AG04449 (cell line): ENCODE results near the gene SMIM5.

Experiments used
- CTCF ChIA-PET: fragments of 350-600 bp; formaldehyde crosslinking; extraction: SDS; loops from one replicate; lab custom pipeline; 2021; ENCODE audit warnings: antibody characterized with exemption; lab: Yijun Ruan, JAX
- POLR2A ChIA-PET: fragments of 400-600, 350-600 bp; formaldehyde crosslinking; extraction: SDS; loops from one replicate; lab custom pipeline; 2020; ENCODE audit warnings: antibody characterized with exemption, inconsistent platforms; lab: Yijun Ruan, JAX
- DNase-seq: peaks from one replicate; pipeline ENCODE4 v3.0.0-alpha.2; 2010; ENCODE audit warnings: low read depth, low spot score
- H3K4me3 ChIP-seq: 2 replicates; pipeline ENCODE4 v1.5.1; 2011; ENCODE audit warnings: low read depth, mild to moderate bottlenecking, control low read depth, low read length
- TF ChIP-seq, protein P1 (sequence below): IDR thresholded peaks from one replicate; pipeline ENCODE4 v1.5.1; 2011; ENCODE audit warnings: mild to moderate bottlenecking, moderate library complexity, low read length, control low read depth, inconsistent platforms; ENCODE audit not compliant: insufficient read depth; ENCODE audit errors: missing control alignments

The SMIM5 gene

DNA sequence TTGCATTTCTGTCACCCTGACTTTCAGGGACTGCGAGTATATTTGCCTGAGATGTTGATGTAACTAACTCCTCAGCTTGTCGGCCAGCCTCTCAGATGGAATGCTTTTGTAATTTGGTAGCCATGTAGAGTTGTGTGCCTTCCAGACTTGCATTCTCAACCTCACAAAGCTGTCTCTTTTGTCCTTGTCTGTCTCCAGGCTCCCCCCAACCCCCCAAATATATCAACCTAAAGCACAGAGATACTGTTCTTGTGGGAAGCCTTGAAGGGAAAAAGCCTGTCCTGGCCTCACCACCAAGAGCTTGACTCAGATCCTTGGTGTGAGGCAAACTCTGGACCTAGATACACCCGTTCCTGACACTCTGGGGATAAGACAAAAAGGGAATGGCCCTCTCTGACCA is 52.3 kb downstream of the SMIM5 start:
- ChIA-PET CTCF (interaction anchor here (1.2 to 13.0 kb wide), 3 partner anchors 9 to 52 kb away, joined by 3 to 121 read pairs (median 11); partner anchors contain the start of gene SMIM5), POLR2A (interaction anchor here (2.0 kb wide), 1 partner anchor 8 kb away, joined by 9 read pairs; no protein-coding TSS in a partner anchor)
- no peak overlapping the region for H3K4me3 ChIP-seq
- TF ChIP-seq, protein P1, sequence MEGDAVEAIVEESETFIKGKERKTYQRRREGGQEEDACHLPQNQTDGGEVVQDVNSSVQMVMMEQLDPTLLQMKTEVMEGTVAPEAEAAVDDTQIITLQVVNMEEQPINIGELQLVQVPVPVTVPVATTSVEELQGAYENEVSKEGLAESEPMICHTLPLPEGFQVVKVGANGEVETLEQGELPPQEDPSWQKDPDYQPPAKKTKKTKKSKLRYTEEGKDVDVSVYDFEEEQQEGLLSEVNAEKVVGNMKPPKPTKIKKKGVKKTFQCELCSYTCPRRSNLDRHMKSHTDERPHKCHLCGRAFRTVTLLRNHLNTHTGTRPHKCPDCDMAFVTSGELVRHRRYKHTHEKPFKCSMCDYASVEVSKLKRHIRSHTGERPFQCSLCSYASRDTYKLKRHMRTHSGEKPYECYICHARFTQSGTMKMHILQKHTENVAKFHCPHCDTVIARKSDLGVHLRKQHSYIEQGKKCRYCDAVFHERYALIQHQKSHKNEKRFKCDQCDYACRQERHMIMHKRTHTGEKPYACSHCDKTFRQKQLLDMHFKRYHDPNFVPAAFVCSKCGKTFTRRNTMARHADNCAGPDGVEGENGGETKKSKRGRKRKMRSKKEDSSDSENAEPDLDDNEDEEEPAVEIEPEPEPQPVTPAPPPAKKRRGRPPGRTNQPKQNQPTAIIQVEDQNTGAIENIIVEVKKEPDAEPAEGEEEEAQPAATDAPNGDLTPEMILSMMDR = no peak
- no peak for DNase-seq

DNA sequence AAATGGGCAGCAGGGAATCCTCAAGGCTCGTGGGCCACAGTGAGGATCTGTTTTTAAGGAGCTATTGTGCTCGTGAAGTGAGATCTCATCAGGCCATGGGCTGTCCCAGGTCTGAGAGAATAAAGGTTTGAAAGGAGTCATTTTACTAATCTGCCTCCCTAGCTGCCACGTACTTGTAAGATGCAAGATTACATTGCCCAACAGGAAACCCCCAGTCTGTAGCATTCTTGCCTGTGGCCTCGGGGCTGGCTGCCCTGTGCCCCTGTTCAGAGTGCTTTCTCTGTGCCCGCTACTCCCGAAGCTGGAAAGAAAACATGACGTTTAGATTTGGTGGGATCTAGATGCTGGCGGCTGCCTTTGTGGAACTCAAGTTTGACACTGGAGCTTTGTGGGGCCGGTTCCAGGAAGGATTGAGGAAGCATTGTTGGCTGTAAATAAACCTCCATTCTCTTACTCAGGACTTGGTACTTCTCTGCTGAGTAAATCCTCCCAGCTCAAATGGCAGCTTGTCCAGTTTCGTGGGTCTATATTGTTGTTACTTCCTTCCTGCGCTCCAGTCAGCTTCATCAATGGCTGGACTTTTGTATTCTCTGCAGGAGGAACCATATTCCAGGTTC is 55.1 kb downstream of the SMIM5 start:
- H3K4me3 ChIP-seq = no peak overlapping the region
- no peak for DNase-seq
- TF ChIP-seq, protein P1 = no peak
- ChIA-PET POLR2A (interaction anchor here (0.7 kb wide), 1 partner anchor 36 kb away, joined by 3 read pairs; no protein-coding TSS in a partner anchor), CTCF (interaction anchor here (1.1 to 13.0 kb wide), 5 partner anchors 8 to 55 kb away, joined by 3 to 121 read pairs (median 4); partner anchors contain the start of genes RECQL5 and SMIM5)

DNA sequence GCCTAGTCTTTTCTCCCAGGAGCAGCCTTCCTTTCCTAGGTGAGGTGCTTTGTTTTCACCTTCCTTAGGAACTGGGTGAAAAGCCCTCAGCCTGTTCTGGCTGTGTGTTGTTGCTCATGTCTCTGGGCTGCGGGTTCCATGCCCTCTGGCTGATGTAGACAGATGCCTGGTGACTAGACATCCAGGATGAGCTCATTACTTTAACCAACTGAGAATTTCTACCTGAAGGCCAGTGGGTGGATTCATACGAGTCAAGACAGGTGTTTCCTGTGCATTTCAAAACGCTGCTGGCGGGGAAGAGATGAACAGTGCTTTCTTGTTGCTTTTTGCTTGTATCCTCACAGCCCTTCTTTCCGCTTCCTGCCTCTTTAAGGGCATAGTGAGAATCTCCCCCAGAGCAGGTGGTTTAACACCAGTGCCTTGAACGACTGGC is 56.2 kb downstream of the SMIM5 start:
- POLR2A ChIA-PET = no interaction called here
- no peak for DNase-seq
- H3K4me3 ChIP-seq = no peak overlapping the region
- TF ChIP-seq, protein P1 = no peak
- CTCF ChIA-PET = interaction anchor here (1.7 to 13.0 kb wide), 2 partner anchors 10 to 16 kb away, joined by 4 to 121 read pairs; no protein-coding TSS in a partner anchor
